GM12872 (cell line): ENCODE data around the gene KDSR.

Experiments used
- TF ChIP-seq, protein P1 (sequence below): IDR thresholded peaks from 3 replicates; pipeline ENCODE4 v1.5.1; 2011; ENCODE audit warnings: low read depth, mild to moderate bottlenecking, low read length, moderate library complexity; ENCODE audit not compliant: insufficient read depth

Gene KDSR

DNA sequence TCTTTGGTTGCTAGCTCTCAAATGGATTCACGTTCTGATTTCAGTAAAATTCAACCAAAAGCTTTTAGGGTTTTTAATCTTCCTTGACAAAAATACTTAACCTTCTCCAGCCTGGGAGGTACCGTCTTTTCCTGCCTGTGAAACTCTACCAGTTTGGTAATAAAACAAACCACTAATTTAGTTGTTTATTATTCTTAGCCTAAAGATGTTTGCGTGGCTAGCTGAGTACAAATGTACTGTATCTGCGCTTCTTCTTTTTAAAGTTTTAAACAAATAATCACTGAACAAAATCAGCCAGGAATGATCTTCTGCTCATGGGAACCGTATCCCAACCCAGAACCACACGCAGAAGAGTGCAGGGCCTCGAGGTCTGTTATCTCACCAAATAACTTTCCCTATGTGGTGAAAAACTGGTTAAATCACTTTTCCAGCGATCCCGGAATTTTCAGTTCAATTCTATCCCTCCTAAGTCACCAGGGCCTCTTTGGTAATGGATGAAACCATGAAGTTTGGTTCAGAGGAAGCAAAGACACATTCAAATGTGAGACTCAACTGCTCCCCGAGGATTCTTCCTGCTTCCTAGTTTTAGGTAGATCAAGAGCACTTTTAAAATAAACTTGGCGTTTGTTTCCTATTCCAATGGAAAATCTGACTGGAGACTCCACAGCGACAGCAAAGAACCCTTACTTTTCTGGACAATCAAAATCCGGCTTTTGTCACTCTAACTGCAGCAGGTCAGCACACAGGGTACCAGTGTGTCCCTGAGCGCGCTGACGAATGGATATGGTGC lies 83.5 kb downstream of the KDSR start:
- TF ChIP-seq, protein P1, sequence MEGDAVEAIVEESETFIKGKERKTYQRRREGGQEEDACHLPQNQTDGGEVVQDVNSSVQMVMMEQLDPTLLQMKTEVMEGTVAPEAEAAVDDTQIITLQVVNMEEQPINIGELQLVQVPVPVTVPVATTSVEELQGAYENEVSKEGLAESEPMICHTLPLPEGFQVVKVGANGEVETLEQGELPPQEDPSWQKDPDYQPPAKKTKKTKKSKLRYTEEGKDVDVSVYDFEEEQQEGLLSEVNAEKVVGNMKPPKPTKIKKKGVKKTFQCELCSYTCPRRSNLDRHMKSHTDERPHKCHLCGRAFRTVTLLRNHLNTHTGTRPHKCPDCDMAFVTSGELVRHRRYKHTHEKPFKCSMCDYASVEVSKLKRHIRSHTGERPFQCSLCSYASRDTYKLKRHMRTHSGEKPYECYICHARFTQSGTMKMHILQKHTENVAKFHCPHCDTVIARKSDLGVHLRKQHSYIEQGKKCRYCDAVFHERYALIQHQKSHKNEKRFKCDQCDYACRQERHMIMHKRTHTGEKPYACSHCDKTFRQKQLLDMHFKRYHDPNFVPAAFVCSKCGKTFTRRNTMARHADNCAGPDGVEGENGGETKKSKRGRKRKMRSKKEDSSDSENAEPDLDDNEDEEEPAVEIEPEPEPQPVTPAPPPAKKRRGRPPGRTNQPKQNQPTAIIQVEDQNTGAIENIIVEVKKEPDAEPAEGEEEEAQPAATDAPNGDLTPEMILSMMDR: no peak

DNA sequence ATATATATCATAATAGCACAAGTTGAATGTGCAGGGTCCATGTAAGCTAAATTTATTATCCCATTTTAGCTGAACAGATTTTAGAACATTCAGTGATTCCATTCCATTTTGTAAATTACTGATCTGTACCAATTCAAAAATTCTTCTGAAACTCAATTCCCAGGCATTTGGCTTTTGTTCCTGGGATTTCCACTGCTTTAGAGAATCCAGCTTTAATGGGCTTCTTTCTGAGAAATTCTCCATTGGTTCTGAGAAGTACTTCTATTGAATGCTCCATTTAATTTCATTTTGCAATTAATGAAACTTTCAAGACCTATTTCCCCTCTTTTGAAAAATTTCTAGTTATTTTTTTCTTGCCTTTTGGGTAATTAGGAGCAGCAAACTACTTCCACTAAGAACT lies 84.2 kb downstream of the KDSR start:
- TF ChIP-seq, protein P1: no peak
